ENCODE measurements around the gene AK9. TPM values are rescaled to one million over a fixed set of nuclear protein-coding genes. Genes with fewer than 3 reads are reported as not detected.
"Not testable (repeated sequence)": the region's sequence is repeated elsewhere in the genome, so short reads cannot be mapped to it uniquely, and the experiment has no call there.

AK9 gene
- total RNA-seq, 1 donor from 2014 or later, result 13.8 TPM

DNA sequence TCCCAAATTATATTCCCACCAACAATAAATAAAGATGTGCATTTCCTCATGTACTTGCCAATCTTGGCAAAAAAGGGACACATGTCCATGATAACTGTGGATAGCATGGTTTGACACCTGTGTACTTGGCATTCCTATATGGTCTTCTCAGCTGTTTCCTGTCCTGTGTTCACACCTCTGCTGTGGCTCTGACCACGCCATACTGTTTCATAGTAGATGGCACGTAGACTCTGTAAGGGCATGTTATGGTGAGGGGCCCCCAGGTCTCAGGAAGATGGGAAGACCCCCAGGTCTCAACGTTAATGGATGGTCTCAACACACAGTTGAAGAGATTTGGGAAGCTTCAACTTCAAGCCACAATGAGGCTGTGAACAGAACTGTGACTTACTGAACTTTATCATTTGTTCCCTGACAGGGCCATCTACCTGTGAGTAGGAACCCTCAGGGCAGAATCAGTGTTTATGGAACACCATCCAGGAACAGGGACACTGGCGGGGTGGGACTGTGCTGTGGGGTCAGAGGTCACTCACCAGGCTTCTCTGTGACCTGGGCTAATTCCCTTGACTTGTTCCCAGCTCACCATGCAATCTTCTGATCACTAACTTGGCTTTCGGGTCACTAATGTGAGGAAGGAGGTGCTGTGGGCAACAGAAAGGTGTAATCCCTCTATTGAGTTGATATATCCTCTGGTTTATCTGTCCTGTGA, 219.7 kb downstream of the AK9 start:
- intact Hi-C loops (cut with DNase I), result no loop called here
- ATAC-seq (no peak), DNase-seq (ENCODE audit: low spot score) (no peak)

DNA sequence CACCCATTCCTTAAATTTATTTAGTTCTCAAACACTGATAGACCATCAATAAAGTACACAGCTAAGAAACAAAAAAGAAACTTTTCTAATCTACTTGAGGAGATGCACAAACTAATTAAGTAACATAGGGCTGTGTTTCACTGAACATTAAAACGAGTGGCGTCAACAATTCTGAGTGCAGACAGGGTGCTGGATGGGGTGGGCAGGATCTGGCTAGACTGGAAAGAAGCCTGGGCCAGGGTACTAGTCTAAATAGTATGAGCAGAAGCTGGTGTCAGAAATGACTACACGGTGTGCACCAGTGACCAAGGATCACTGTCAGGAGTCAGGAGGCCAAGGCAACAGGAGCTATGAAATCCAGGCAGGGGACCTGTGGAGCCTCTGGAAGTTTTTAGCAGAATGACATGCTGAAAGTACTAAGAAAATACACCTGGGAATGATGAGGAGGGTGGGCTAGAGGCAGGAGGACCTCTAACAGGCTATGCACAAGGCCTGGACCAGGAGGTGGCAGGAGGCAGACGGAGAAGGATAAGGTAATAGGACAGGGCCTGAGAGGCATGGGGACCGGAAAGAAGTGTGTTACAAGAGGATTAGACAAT, 221.3 kb downstream of the AK9 start:
- ATAC-seq (no peak), DNase-seq (ENCODE audit: low spot score) (no peak)
- intact Hi-C loops (cut with DNase I), result no loop called here

DNA sequence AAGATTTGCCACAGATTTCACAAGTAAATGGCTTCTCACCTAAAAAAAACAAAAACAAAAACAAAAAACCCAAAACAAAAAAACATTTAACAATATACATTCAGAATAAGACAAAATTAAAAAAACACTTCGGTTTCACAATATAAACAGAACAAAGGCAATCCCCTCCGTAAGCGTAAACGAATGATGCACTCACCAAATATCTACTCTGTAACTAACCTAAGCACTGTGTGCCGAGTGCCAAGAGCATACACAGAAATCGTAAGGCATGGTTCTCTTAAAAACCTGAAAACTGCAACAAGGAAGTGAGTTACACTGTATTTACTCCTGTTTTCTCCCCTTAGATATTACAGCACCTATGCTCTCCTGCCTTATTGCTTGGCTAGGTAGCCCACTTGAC, 223.3 kb downstream of the AK9 start:
- DNase-seq (ENCODE audit: low spot score) (no peak), ATAC-seq (no peak)
- intact Hi-C loops (cut with DNase I), result no loop called here

DNA sequence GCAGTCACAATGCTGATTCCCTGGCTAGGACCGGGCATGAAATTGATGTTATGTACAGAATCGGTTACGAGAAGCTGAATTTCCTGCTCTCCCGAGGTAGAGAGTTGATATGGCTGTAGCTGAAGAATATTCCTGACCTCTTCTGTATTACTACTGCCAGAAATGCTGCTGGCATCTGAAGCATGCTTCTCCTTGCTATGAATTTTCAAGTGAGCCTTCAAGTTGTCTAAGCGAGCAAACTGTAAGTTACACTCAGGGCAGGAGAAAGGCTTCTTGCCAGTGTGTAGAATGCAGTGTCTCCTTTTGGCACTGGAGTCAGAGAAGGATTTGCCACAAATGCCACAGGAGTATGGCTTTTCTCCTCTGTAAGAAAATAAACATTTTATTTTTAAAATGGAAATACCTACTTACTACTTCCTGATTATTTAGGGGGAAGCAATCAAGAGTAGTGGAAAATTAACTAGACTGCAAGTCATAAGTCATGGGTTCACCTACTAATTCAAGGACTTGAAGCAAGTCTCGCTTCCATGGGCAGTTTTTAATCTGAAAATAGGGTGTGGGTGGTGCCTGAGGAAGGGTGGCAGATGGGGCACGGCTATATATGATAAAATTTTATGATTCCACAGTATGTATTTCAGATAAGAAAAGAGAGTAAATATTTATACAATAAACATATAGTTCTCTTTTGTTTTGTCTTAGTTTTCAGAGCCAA, 224.6 kb downstream of the AK9 start:
- ATAC-seq (no peak), DNase-seq (ENCODE audit: low spot score) (no peak)
- intact Hi-C loops (cut with DNase I), result no loop called here

DNA sequence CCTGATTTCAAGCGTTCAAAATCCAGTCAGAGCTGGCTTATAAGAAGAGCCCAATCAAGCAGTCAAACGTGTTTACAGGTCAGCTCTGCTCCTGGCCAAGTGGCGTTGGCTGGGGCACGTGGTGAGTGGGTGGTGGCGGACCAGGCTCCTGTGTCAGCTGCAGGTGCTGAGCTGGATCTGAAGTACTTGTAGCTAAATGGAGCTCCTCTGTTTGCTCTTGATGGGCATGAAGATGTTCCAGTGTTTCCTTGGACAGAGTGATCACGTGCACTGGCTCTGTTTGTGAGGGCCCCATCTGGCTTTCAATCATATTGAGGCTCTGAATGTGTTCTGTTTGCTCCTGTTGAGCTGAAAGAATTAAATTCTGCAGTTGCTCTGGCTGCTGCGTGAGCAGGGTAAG, 225.2 kb downstream of the AK9 start:
- DNase-seq (ENCODE audit: low spot score) (no peak), ATAC-seq (no peak)
- intact Hi-C loops (cut with DNase I), result no loop called here

DNA sequence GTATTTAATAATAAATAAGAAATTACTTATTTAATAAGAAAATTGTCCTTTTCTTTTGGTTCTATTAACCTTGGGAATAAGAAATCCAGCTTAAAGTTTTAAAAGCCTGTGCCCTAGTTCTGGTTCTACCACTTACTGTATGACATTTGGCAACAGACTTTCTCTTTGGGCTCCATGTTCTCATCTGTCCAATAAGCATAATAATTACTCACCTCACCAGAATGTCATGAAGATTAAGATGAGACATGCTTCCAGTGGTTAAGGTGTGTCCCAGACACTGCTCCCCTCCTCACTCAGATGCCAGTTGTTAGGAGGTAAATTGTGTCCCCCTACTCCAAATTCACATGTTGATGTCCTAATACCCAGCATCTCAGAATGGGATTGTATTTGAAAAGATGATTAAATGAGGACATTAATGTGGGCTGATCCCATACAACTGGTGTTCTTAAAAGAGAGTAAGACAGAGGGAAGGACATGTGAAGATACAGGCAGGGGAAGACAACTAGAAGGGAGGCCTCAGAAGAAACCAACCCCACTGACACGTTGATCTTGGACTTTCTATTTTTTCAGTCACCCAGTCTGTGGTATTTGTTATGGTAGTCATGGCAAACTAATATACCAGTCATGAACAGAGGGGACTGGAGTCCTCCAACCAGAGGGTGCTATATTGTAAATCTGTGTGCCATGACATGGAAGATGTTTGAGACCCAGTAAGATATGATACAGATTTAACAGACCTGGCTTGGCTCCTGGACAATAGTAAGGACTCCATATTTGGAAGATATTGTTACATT, 229.1 kb downstream of the AK9 start:
- intact Hi-C loops (cut with DNase I), result no loop called here
- DNase-seq (ENCODE audit: low spot score) (no peak), ATAC-seq (no peak)

DNA sequence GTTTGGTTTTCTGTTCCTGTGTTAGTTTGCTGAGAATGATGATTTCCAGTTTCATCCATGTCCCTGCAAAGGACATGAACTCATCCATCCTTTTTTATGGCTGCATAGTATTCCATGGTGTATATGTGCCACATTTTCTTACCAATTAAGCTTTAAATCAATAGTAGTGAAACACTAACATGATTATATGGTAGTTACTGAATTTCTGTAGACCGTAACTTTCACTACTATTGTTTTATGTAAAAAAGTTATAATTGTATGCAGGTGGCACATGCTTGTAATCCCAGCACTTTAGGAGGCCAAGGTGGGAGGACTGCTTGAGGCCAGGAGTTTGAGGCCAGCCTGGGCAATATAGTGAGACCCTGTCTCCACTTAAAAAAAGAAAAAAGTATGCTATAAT, 229.8 kb downstream of the AK9 start:
- ATAC-seq; intact Hi-C loops (cut with DNase I); DNase-seq (ENCODE audit: low spot score): not testable (repeated sequence)

DNA sequence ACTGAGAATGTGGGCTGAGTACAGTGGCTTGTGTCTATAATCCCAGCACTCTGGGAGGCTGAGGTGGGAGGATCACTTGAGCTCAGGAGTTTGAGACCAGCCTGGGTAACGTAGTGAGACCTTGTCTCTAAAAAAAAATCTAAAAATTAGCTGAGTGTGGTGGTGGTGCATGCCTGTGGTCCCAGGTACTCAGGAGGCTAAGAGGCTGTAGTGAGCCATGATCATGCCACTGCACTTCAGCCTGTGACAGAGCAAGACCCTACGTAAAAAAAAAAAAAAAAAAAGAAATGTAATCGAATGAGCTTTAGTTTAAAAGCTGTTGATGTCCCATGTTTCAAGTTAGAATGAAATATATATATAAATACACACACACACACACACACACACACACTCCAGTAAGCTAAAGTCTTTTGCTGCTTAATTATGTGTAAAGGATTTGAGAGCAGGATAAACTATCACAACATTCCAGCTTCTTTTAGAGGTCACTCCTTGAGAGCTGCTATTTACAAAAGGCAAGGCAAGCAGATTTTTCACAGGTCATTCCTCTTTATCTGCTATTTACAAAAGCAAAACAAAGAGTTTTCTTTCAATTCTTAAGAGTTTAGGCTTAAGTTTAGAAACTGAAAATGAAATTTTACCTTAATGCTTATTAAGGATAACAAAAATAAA, 230.7 kb downstream of the AK9 start:
- ATAC-seq, result no peak
- no peak for DNase-seq (ENCODE audit: low spot score)
- intact Hi-C loops (cut with DNase I), result no loop called here

DNA sequence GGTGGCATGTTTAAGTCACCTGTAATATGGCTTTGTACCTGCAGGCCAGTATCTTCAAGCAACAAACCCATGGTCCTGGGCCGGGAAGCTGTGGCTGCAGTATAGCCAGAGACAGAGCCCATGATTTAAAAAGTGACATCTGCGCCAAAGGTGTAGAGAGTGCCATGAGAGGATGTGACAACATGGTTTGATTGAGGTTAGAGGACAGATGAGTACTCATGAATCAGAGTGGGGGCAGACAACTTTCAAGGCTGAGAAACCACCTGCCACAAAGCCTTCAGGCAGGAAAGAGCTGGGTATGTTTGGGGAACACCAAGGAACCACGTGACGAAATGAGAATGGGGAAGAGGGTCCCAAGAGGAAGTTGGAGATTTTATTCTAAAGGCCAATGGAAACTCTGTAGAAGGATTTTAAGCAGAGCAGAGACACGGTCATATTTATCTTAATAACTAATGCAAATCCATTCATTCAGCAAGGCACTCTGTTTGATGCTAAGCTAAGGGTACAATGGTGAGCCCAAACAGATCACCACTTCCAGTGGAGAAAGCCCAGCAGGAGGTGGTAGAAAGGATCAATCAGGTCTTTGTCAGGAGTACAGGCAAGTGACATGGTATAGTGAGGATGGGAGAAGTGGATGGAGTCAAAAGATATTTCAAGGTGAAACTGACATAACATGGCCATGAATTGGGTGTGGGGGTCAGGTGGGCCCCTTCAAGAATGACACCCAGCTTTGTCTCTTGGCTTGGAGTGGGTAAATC, 232.0 kb downstream of the AK9 start:
- intact Hi-C loops (cut with DNase I), result no loop called here
- ATAC-seq, result no peak
- no peak for DNase-seq (ENCODE audit: low spot score)

DNA sequence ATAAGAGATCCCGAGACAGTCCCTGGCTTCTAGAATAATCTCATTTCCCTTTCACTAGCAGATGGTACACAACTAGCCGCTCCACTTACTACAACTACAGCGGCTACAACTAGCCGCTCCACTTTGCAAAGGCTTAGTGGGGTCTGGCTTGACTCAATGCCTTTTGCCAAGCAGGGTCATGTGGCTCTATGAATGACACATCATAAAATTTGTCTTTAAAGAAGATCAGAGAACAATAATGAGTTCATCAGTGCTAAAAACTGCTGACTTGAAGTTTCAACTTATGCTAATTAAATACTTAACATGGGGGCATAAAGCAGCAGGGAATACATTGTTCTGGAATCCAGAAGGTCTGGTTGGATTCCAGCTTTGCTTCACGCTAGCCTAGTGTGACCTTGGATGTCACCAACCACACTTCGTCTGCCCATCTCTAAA, 233.4 kb downstream of the AK9 start:
- DNase-seq (ENCODE audit: low spot score) (no peak), ATAC-seq (no peak)
- intact Hi-C loops (cut with DNase I), result no loop called here

DNA sequence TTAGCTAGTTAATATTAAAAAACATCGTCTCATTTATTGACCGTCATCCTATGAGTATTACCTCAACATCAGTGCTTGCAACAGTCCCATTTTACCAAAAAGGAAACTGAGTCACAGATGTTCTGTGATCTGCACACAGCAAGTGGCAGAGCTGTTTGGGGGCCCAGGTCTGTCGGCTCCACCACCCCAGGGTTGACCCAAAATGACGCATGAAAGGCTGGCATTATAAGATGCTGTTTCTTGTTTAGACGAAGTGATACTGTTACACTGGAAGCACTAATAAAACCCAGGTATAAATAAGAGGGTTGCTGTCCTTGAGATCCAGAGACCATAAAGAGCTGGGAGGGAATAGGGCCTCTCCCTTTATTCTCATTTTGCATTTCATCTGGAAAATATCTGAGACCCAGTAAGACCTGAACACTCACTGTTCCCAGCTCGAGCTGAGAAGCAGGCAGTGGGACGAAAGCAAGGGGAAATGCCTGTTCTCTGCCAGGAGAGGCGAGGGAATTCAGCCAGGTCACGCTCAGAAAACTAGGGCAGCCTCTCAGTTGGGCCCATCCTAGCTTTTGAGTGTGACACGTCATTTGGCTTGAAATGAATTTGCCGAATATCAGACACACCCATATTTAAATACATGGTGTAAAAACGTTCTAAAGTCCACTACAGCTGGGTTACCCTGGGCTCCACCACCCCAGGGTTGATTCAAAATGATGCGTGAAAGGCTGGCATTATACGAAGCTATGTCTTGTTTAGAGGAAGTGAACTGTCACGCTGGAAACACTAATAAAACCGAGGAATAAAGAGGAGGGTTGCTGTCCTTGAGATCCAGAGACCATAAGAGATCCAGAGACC, 234.1 kb downstream of the AK9 start:
- peak; percentile 58 for ATAC-seq
- intact Hi-C loops (cut with DNase I), result no loop called here
- DNase-seq (ENCODE audit: low spot score), result no peak

DNA sequence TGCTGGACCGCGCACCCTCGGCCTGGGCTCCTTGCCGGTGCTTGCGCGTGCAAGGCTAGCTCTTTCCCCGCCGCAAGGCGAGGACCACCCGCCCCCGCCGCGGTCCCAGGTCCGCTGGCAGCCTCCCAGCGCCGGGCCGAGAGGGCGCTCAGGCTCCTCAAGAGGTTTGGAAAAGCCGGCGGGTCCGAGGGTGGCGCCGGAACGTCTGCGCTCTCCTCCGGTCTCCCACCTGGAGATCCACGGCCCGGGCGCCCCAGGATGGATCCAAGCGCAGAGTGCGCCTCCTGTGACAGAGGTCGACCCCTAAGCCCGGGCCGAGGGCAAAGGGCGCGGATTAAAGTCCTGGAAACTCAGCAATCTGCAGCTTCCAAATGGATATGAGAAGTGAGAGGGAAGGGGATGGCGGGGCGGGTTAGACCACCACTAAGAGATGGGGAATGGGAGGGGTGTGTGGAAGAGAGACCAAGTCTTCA, 234.9 kb downstream of the AK9 start:
- intact Hi-C loops (cut with DNase I), result no loop called here
- DNase-seq (ENCODE audit: low spot score) (no peak), ATAC-seq (peak; percentile 1)

DNA sequence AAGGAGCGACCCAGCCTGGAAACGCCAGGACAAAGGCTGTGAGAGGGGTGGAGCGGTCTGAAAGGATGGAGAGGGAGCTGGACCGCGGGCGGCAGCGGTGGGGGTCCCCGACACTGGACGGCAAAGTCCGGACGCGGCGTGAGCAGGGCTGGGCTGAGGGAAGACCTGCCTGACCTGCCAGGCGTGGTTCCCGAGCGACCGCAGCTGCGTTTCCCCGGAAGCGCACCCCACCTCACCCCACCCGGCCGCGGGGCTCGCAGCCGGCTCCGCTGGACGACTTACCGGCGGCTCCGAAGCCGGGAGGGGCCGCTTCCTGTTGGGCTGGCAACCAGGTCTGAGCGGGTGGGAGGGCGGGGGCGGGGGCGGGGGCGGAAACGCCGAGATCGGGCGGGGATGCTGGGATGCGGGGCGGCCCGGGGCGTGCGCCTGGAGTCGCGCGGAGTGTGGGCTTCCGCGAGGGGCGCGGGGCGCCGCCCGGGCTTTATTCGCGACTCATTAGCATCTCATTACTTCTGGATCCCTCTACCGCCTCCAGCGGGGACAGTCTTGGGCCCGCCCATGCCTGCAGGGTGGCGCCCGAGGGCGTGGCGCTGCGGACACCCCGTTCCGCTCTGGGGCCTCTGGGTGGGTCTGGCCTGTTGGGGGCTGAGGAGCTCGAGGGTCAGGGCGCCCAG, 235.4 kb downstream of the AK9 start, which contains the start of gene MICAL1:
Gene MICAL1, minus strand, starts transcription at position 336 of the 674 bp plus-strand sequence. CDS start 1,576 bp downstream, outside the sequence.
- peak; percentile 85 for DNase-seq (ENCODE audit: low spot score)
- intact Hi-C loops (cut with DNase I), result no loop called here

DNA sequence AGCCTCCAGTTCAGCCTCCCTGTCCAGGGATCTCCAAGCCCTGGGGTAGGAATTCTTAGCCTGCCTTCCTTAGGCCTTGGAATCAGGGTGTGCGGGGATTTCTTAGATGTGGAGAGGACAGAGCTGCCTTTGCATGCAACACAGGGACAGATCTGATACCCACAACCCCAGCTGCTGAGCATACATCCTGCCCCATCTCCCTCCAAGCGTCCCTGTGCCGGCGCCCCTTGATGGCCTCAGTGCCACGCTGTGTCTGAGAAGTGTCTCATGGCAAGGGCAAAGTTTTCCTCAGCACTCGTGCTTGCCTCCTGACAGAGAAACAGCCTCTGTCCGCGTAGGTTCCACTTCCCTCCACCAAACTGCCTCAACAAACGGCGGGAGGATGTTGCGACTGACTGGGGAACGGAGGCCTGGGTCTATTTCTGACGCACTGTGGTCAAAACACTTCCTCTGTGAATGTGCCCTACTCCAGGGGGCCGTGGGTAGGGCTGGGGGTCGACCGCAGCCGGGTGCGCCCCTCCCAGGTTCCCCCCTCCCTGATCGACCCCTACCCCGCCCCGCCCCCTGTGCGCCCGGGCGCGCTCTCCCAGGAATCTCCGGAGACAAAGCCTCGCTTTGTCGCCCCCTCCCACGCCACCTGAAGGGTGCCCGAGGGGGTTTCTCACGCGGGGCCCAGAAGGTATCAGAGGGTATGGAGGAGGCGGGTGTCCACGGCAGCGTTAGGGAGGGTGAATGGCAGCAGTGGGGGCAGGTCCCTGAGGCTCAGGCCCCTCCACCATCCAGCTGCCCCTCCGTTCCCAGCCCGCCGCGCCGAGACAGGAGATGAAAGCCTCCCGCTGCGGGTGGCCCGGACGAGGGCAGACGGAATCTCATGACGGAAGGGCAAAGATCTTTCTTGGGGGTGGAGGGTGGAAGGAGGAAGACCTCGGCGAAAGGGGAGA, 236.2 kb downstream of the AK9 start:
- intact Hi-C loops (cut with DNase I), result no loop called here
- ATAC-seq (peak; percentile 42), DNase-seq (ENCODE audit: low spot score) (peak; percentile 78)

More for the DNA sequence above, 235.4 kb downstream of the AK9 start, which contains the start of gene MICAL1:
- ATAC-seq, result peak; percentile 64
